Ovary (tissue), 9 donors: Measurements from ENCODE around the gene KNDC1. TPM values are rescaled to one million over a fixed set of nuclear protein-coding genes. Genes with fewer than 3 reads are reported as not detected.
"Not testable (repeated sequence)": the region's sequence is repeated elsewhere in the genome, so short reads cannot be mapped to it uniquely, and the experiment has no call there.

Source experiments
- DNase-seq, 5 donors: peaks; one replicate each; pipeline ENCODE4 v3.0.0-alpha.2; 2019 to 2020
- H3K27ac ChIP-seq, 2 donors: fragments of 200-600 bp; one replicate each; pipeline versions ENCODE4 v1.5.1 to v1.8.0; 2019 to 2022
- H3K27me3 ChIP-seq: fragments of 200-600 bp; one replicate; pipeline ENCODE4 v1.8.0; 2022
- H3K36me3 ChIP-seq: fragments of 200-600 bp; sonication (generic); one replicate; pipeline ENCODE4 v1.5.1; 2019
- H3K4me1 ChIP-seq: one replicate; pipeline ENCODE4 v1.8.1; 2013; ENCODE audit warnings: mild to moderate bottlenecking, moderate library complexity; ENCODE audit not compliant: insufficient read depth
- H3K4me3 ChIP-seq: fragments of 200-600 bp; sonication (generic); one replicate; pipeline ENCODE4 v1.5.1; 2017
- H3K9me3 ChIP-seq, 2 donors: fragments of 200-600 bp in 1 of 2; sonication (generic) in 1 of 2; one replicate each; pipeline versions ENCODE4 v1.5.1 to v1.8.1; 2013 to 2019; ENCODE audit warnings: mild to moderate bottlenecking in 1 of 2, moderate library complexity in 1 of 2
- EP300 ChIP-seq: sonication (generic); formaldehyde crosslinking; IDR thresholded peaks from one replicate; pipeline ENCODE4 v1.6.1; 2017; ENCODE audit warnings: antibody characterized with exemption
- POLR2A ChIP-seq: fragments of 450-650 bp; IDR thresholded peaks from one replicate; pipeline ENCODE4 v1.6.1; 2017; ENCODE audit warnings: antibody characterized with exemption, mild to moderate bottlenecking, moderate library complexity
- WGBS, 3 donors: extraction: QIAGEN DNeasy Blood & Tissue Kit in 1 of 3; methylation state at CpG; one replicate each; pipeline versions ENCODE4 v1.1.5 to v1.1.7; 2013 to 2017; 5-methylcytosine and 5-hydroxymethylcytosine counted together
- intact Hi-C, 4 donors: fragments of 100-400 bp; cut with DNase I; formaldehyde crosslinking; loops; one replicate each; pipeline versions ENCODE4 v1.11.0 to v1.15.1; 2022 to 2023
- polyA plus RNA-seq, 2 donors: library from polyadenylated mRNA; stranded (reverse); fragments of 200-250 nt in 1 of 2; fragments of 350-450 nt in 1 of 2; fragmentation: Illumina TruSeq in 1 of 2; extraction: RNeasy Lipid Tissue Mini Kit (QIAGEN cat#74804) in 1 of 2; gene quantifications; one replicate each; pipeline ENCODE4 v1.2.3, GENCODE V29; 2013 to 2014
- total RNA-seq, 7 donors: library from RNA; depleted of rRNA in 2 of 7; stranded (reverse); fragments of >200 nt in 2 of 7; fragmentation: NEBNext Ultra II Directional in 3 of 7; extraction: Animal tissue kit (Norgen Biotek cat#: 25700) in 3 of 7; gene quantifications; one replicate each; pipeline versions ENCODE4 v1.1.0 to v1.2.4, GENCODE V29; 2016 to 2023
- TF ChIP-seq, protein P1 (sequence below), 3 donors: fragments of 450-650 bp in 2 of 3; fragments of 200-600 bp in 1 of 3; IDR thresholded peaks; one replicate each; pipeline versions ENCODE4 v1.5.1 to v1.8.0; 2016 to 2022; ENCODE audit warnings: antibody characterized with exemption in 3 of 3, mild to moderate bottlenecking in 1 of 3
- donor health status: DM: no; HTN: no; CAD: no; lungs with moderate emphysema.
- donor health status: DM: no; HTN: no; CAD: no.
- donor health status: Bipolar disorder and iron deficiency.
- donor health status: DM: yes; HTN: yes; CAD: no.
- donor health status: DM: no; HTN: no; CAD: no.
- donor health status: DM: yes; HTN: yes; CAD: no.

The KNDC1 gene
- total and polyA plus RNA-seq, 9 donors: 0.67 to 34.9 (median 16.6) TPM

DNA sequence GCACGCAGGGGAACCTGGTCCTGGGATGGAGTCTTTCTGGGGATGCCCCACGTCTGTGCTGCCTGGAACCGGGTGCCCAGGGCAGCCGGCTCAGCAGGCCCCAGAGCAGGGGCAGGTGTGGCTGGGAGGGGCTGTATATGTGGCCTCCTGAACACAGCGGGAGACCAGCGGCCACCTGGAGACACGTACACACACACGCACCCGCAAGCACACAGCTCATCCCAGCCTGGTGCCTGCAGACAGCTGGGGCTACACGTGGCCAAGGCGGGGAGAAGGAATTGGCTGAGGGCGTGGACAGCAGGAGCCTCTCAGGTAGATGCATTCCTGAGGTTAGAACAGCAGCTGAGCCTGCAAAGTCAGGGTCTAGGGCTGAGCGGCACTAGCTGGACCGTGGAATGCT lies 102.7 kb downstream of the KNDC1 start:
- no peak overlapping the region for H3K27ac ChIP-seq
- WGBS, 3 donors: 85 to 88% (median 86%) methylated on average over 11 to 14 of the region's 14 CpGs
- peak in 1 of 5 donors; percentile 65 for DNase-seq
- TF ChIP-seq POLR2A: no peak
- TF ChIP-seq, protein P1, sequence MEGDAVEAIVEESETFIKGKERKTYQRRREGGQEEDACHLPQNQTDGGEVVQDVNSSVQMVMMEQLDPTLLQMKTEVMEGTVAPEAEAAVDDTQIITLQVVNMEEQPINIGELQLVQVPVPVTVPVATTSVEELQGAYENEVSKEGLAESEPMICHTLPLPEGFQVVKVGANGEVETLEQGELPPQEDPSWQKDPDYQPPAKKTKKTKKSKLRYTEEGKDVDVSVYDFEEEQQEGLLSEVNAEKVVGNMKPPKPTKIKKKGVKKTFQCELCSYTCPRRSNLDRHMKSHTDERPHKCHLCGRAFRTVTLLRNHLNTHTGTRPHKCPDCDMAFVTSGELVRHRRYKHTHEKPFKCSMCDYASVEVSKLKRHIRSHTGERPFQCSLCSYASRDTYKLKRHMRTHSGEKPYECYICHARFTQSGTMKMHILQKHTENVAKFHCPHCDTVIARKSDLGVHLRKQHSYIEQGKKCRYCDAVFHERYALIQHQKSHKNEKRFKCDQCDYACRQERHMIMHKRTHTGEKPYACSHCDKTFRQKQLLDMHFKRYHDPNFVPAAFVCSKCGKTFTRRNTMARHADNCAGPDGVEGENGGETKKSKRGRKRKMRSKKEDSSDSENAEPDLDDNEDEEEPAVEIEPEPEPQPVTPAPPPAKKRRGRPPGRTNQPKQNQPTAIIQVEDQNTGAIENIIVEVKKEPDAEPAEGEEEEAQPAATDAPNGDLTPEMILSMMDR (IDR thresholded peaks at IDR 0.05): no peak
- TF ChIP-seq EP300: no peak
- peaks cover 5% of the 10 kb centered on the region for H3K4me1 ChIP-seq
- H3K9me3 ChIP-seq: no peaks in the 10 kb centered on the region
- H3K4me3 ChIP-seq: no peak overlapping the region
- no peaks in the 10 kb centered on the region for H3K27me3 ChIP-seq
- no peaks in the 10 kb centered on the region for H3K36me3 ChIP-seq
- intact Hi-C loops: loop anchor here in 1 of 4 donors (5.0 kb wide), 1 partner anchor 45 kb away; the partner anchor contains the start of genes TUBGCP2 and ZNF511

DNA sequence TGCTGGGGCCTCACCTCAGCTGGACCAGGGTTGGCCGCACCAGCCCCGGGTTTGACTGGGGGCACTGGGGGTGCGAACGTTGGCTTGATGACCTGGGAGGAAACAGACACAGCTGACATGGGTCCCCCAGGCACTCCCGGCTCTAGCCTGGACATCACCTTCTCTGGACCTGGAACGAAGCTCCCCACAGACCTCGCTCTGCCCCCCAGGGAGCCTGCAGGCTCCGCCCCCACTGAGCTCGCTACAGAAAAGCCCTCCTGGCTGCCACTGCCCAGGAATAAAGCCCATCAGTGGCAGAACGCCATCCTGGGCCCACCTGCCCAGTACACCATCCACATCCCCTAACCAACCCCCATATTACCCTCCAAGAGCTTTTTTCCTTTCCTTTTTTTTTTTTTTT lies 103.7 kb downstream of the KNDC1 start:
- peaks cover 3% of the 10 kb centered on the region for H3K4me1 ChIP-seq
- H3K27ac ChIP-seq: no peak overlapping the region
- no peak for TF ChIP-seq EP300
- TF ChIP-seq POLR2A: no peak
- TF ChIP-seq, protein P1 (IDR thresholded peaks at IDR 0.05): no peak
- DNase-seq: no peak
- H3K27me3 ChIP-seq: no peaks in the 10 kb centered on the region
- H3K9me3 ChIP-seq: no peaks in the 10 kb centered on the region
- no peak overlapping the region for H3K4me3 ChIP-seq
- intact Hi-C loops: loop anchor here in 1 of 4 donors (5.0 kb wide), 1 partner anchor 44 kb away; the partner anchor contains the start of genes TUBGCP2 and ZNF511
- H3K36me3 ChIP-seq: no peaks in the 10 kb centered on the region
- WGBS, 3 donors: 88 to 94% (median 91%) methylated on average over 10 of the region's 10 CpGs

DNA sequence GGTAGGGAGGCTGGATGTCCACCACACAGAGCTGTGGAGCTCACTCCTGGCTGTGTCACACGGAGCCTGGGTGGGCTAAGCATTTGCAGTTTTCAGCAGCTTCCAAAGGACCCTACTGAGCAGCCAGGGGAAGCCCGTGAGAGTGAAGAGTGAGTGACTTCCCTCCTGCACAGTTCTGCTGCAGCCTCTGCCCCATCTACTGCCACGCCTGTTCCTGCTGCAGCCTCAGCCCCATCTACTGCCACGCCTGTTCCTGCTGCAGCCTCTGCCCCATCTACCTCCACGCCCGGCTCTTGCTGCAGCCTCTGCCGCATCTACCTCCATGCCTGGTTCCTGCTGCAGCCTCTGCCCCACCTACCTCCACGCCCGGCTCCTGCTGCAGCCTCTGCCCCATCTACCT lies 104.4 kb downstream of the KNDC1 start:
- H3K27ac ChIP-seq: no peak overlapping the region
- no peaks in the 10 kb centered on the region for H3K27me3 ChIP-seq
- intact Hi-C loops: loop anchor here in 1 of 4 donors (5.0 kb wide), 1 partner anchor 43 kb away; the partner anchor contains the start of genes TUBGCP2 and ZNF511
- no peak for DNase-seq
- H3K9me3 ChIP-seq: no peaks in the 10 kb centered on the region
- TF ChIP-seq, protein P1 (IDR thresholded peaks at IDR 0.05): no peak
- TF ChIP-seq POLR2A (no peak), EP300 (no peak)
- no peaks in the 10 kb centered on the region for H3K36me3 ChIP-seq
- H3K4me3 ChIP-seq: no peak overlapping the region
- H3K4me1 ChIP-seq: peaks cover 3% of the 10 kb centered on the region
- WGBS, 3 donors: 85 to 88% (median 85%) methylated on average over 9 of the region's 9 CpGs

DNA sequence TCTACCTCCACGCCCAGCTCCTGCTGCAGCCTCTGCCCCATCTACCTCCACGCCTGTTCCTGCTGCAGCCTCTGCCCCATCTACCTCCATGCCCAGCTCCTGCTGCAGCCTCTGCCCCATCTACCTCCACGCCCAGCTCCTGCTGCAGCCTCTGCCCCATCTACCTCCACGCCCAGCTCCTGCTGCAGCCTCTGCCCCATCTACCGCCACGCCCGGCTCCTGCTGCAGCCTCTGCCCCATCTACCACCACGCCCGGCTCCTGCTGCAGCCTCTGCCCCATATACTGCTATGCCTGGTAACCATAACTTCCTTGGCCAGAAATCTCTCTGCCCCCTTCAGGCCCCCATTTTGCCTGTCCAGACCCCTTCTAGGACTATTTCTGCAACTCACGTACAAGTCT lies 105.0 kb downstream of the KNDC1 start:
- H3K27me3 ChIP-seq, H3K27ac ChIP-seq, H3K9me3 ChIP-seq, H3K4me1 ChIP-seq, DNase-seq, intact Hi-C loops, H3K4me3 ChIP-seq, H3K36me3 ChIP-seq: not testable (repeated sequence)
- 78 to 88% (median 81%) methylated on average over 9 to 10 of the region's 10 CpGs for WGBS, 3 donors

DNA sequence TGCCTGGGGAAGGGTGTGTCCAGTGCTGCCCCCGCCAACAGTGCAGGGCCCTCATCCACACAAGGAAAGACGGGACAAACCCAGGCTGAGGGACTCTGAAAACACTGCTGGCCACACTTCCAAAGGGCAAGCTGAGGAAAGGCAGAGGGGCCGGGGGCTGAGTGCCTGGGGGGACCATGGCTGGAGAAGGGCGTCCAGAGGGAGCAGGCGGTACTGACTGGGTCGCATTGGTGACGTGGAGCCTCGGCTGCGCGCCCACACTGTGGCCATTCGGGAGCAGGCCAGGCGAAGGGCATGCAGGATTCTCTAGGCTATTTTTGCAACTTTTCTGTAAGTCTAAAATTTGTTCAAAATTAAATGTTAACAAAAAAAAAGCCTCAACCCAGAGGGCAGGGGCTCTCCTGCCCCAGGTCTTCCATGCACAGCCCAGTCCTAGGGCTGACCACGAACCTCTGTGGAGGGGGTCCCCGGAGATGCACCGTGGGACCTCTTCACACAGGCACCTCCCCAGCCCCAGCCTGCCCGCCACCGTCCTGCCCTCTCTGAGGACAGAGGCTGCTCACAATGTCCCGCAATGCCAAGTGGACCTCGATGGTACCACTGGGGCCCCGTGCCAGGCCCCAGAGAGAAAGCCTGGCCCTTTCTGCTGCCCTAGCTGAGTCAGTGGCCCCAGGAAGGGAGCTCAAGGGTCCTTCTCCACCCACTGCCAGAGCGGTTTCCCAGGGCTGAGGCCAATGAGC lies 106.2 kb downstream of the KNDC1 start:
- no peaks in the 10 kb centered on the region for H3K9me3 ChIP-seq
- H3K27ac ChIP-seq: no peak overlapping the region
- peaks cover 3% of the 10 kb centered on the region for H3K4me1 ChIP-seq
- intact Hi-C loops: no loop called here
- WGBS, 3 donors: 91 to 94% (median 91%) methylated on average over 21 of the region's 21 CpGs
- H3K4me3 ChIP-seq: no peak overlapping the region
- no peaks in the 10 kb centered on the region for H3K36me3 ChIP-seq
- H3K27me3 ChIP-seq: no peaks in the 10 kb centered on the region
- TF ChIP-seq POLR2A (no peak), EP300 (no peak)
- TF ChIP-seq, protein P1 (IDR thresholded peaks at IDR 0.05): no peak
- DNase-seq: no peak
